Neuronal stem cell (in vitro differentiated cells): ENCODE measurements around the gene AIFM2.

Experiments used
- DNase-seq: peaks from one replicate; pipeline ENCODE4 v3.0.0-alpha.2; 2013; ENCODE audit warnings: low spot score
- H2AFZ ChIP-seq: one replicate; pipeline ENCODE4 v1.6.1; 2013; ENCODE audit warnings: mild to moderate bottlenecking, low read length, inconsistent platforms
- H2AK5ac ChIP-seq: 2 replicates; pipeline ENCODE4 v1.6.1; 2013; ENCODE audit warnings: low read depth, mild to moderate bottlenecking, inconsistent platforms, low read length, moderate library complexity, mixed read lengths
- H2BK120ac ChIP-seq: 2 replicates; pipeline ENCODE4 v1.6.1; 2013; ENCODE audit warnings: low read depth, mild to moderate bottlenecking, inconsistent platforms, low read length, moderate library complexity, mixed read lengths
- H2BK12ac ChIP-seq: one replicate; pipeline ENCODE4 v1.6.1; 2013; ENCODE audit warnings: low read length, inconsistent platforms
- H2BK15ac ChIP-seq: 2 replicates; pipeline ENCODE4 v1.6.1; 2013; ENCODE audit warnings: mild to moderate bottlenecking, low read length, inconsistent platforms, mixed read lengths
- H2BK5ac ChIP-seq: one replicate; pipeline ENCODE4 v1.6.1; 2013; ENCODE audit warnings: inconsistent platforms, mild to moderate bottlenecking, low read length, moderate library complexity
- H3K14ac ChIP-seq: one replicate; pipeline ENCODE4 v1.6.1; 2013; ENCODE audit warnings: low read length, inconsistent platforms
- H3K18ac ChIP-seq: 2 replicates; pipeline ENCODE4 v1.6.1; 2013; ENCODE audit warnings: low read length, inconsistent platforms
- H3K23ac ChIP-seq: 2 replicates; pipeline ENCODE4 v1.6.1; 2013; ENCODE audit warnings: low read depth, mild to moderate bottlenecking, mixed read lengths, low read length, inconsistent platforms; ENCODE audit not compliant: poor library complexity
- H3K27ac ChIP-seq: replicated peaks from 3 replicates; pipeline ENCODE4 v1.5.1; 2013; ENCODE audit warnings: low read length, inconsistent platforms
- H3K27me3 ChIP-seq, 3 experiments: 2 replicates each; pipeline ENCODE4 v1.6.1; 2013; ENCODE audit warnings: low read length in 3 of 3, mild to moderate bottlenecking in 2 of 3, inconsistent platforms in 1 of 3, low read depth in 1 of 3, mixed read lengths in 1 of 3, moderate library complexity in 1 of 3; ENCODE audit not compliant: control insufficient read depth in 3 of 3, insufficient read depth in 3 of 3
- H3K36me3 ChIP-seq, 2 donors: replicated peaks in 1 of 2; 2 replicates each; pipeline ENCODE4 v1.6.1; 2013; ENCODE audit warnings: low read length in 2 of 2; ENCODE audit not compliant: control insufficient read depth in 2 of 2, insufficient read depth in 2 of 2
- H3K4ac ChIP-seq: 2 replicates; pipeline ENCODE4 v1.6.1; 2013; ENCODE audit warnings: inconsistent platforms, mild to moderate bottlenecking, low read length, moderate library complexity
- H3K4me1 ChIP-seq, 2 donors: 1 replicate in 1 of 2; 2 replicates in 1 of 2; pipeline ENCODE4 v1.6.1; 2013; ENCODE audit warnings: low read length in 2 of 2, low read depth in 1 of 2; ENCODE audit not compliant: control insufficient read depth in 2 of 2, insufficient read depth in 1 of 2
- H3K4me2 ChIP-seq: one replicate; pipeline ENCODE4 v1.6.1; 2013; ENCODE audit warnings: mild to moderate bottlenecking, low read length, inconsistent platforms; ENCODE audit not compliant: insufficient read depth, poor library complexity, severe bottlenecking
- H3K4me3 ChIP-seq, 2 donors: 2 replicates each; pipeline ENCODE4 v1.5.1; 2013; ENCODE audit warnings: low read length in 2 of 2, mild to moderate bottlenecking in 2 of 2, inconsistent platforms in 1 of 2, moderate library complexity in 1 of 2
- H3K79me1 ChIP-seq: one replicate; pipeline ENCODE4 v1.6.1; 2013; ENCODE audit warnings: low read depth, mild to moderate bottlenecking, inconsistent platforms, low read length, moderate library complexity
- H3K9ac ChIP-seq: one replicate; pipeline ENCODE4 v1.6.1; 2013; ENCODE audit warnings: mild to moderate bottlenecking, low read depth, low read length, inconsistent platforms; ENCODE audit not compliant: poor library complexity
- H3K9me3 ChIP-seq, 2 donors: replicated peaks in 1 of 2; 2 replicates each; pipeline versions ENCODE3 to v1.6.1; 2013; ENCODE audit warnings: low read length in 2 of 2, mild to moderate bottlenecking in 2 of 2, inconsistent platforms in 1 of 2, low read depth in 1 of 2, mixed read lengths in 1 of 2, moderate library complexity in 1 of 2; ENCODE audit not compliant: control insufficient read depth in 2 of 2, insufficient read depth in 1 of 2
- H4K8ac ChIP-seq: one replicate; pipeline ENCODE4 v1.6.1; 2013; ENCODE audit warnings: low read depth, mild to moderate bottlenecking, inconsistent platforms, low read length, moderate library complexity
- H4K91ac ChIP-seq: one replicate; pipeline ENCODE4 v1.6.1; 2013; ENCODE audit warnings: low read length, low read depth, mild to moderate bottlenecking, inconsistent platforms; ENCODE audit not compliant: poor library complexity
- WGBS, 2 donors: extraction: QIAGEN DNeasy Blood & Tissue Kit; methylation state at CpG; one replicate each; pipeline ENCODE4 v1.1.7; 2013; ENCODE audit warnings: missing lambda C conversion rate in 2 of 2, mixed read lengths in 1 of 2; ENCODE audit not compliant: insufficient read length in 2 of 2, insufficient replicate concordance in 1 of 2; ENCODE audit errors: extremely low coverage in 2 of 2; 5-methylcytosine and 5-hydroxymethylcytosine counted together

Gene AIFM2

GRCh38 chr10:70068925-70069324, 63.7 kb downstream of the AIFM2 start:
- H3K18ac ChIP-seq: no peak overlapping the region
- no peak overlapping the region for H3K9ac ChIP-seq
- peaks cover 0 to 4% of the 10 kb centered on the region in 2 donors for H3K9me3 ChIP-seq
- no peak overlapping the region for H3K14ac ChIP-seq
- H3K27me3 ChIP-seq: no peaks in the 10 kb centered on the region
- H3K23ac ChIP-seq: no peak overlapping the region
- no peak overlapping the region for H2BK120ac ChIP-seq
- H3K36me3 ChIP-seq: peaks cover 0 to 70% of the 10 kb centered on the region in 2 donors
- no peak overlapping the region for H3K4me3 ChIP-seq
- H2AK5ac ChIP-seq: no peak overlapping the region
- H2BK15ac ChIP-seq: no peak overlapping the region
- no peak overlapping the region for H3K27ac ChIP-seq
- peaks cover 9% of the 10 kb centered on the region for H3K79me1 ChIP-seq
- H2BK5ac ChIP-seq: no peak overlapping the region
- no peak overlapping the region for H4K8ac ChIP-seq
- H2BK12ac ChIP-seq: no peak overlapping the region
- H4K91ac ChIP-seq: no peak overlapping the region
- no peak overlapping the region for H3K4me2 ChIP-seq
- WGBS, 2 donors: no CpG with 5 or more reads among the region's 10 CpGs
- no peak overlapping the region for H3K4ac ChIP-seq
- no peak for DNase-seq
- peaks cover 0 to 3% of the 10 kb centered on the region in 2 donors for H3K4me1 ChIP-seq
- H2AFZ ChIP-seq: no peak overlapping the region

DNA sequence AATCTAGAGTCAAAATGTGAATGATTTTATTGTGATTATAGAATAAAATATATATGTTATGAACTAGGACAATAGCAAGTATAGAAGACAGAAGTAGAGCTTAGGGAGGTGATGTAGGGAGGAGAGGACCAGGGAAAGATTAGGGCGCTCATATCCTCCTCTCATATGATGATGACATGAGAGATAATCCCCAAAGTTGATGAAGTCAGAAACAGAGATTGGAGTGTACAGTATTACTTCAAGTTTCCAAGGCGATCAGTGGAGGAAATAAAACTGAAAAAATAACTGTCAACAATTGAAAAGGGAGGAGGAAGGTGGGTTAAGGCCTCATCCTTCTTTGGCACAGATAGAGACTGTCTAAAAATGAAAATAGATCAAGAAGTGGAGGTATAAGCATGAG, 65.0 kb downstream of the AIFM2 start:
- Histone ChIP-seq H3K4me1 (peaks cover 0 to 3% of the 10 kb centered on the region in 2 donors), H4K91ac (no peak overlapping the region), H2BK15ac (no peak overlapping the region), H3K79me1 (peaks cover 9% of the 10 kb centered on the region), H2BK12ac (no peak overlapping the region), H2BK5ac (no peak overlapping the region), H3K18ac (no peak overlapping the region), H3K14ac (no peak overlapping the region), H3K4ac (no peak overlapping the region), H3K27me3 (no peaks in the 10 kb centered on the region), H4K8ac (no peak overlapping the region), H2AK5ac (no peak overlapping the region), H3K23ac (no peak overlapping the region), H2AFZ (no peak overlapping the region), H3K4me2 (no peak overlapping the region), H3K27ac (no peak overlapping the region), H3K36me3 (peaks cover 0 to 66% of the 10 kb centered on the region in 2 donors), H3K9ac (no peak overlapping the region), H2BK120ac (no peak overlapping the region), H3K9me3 (peaks cover 0 to 4% of the 10 kb centered on the region in 2 donors), H3K4me3 (no peak overlapping the region)
- WGBS, 2 donors: no CpG with 5 or more reads among the region's 2 CpGs
- DNase-seq: no peak

DNA sequence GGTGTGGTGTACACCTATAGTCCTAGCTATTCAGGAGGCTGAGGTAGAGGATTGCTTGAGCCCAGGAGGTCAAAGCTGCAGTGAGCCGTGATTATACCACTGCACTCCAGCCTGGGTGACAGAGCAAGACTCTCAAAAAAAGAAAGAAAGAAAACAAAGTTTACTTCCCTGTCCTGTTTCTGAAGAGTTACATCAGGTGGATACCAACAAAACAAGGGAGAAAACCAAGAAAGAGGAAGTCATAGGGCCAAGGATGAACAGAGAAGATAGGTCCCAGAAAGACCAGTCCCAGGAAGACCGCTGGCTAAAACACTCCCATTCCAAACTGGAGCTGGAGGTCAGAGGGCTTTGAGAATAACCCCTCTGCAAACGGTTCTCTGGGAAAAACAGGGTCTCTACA, 66.4 kb downstream of the AIFM2 start:
- Histone ChIP-seq H3K27ac (no peak overlapping the region), H4K8ac (no peak overlapping the region), H3K4me1 (peaks cover 0 to 3% of the 10 kb centered on the region in 2 donors), H2BK12ac (no peak overlapping the region), H3K27me3 (no peaks in the 10 kb centered on the region), H3K4me2 (no peak overlapping the region), H2AK5ac (no peak overlapping the region), H3K14ac (no peak overlapping the region), H2BK120ac (no peak overlapping the region), H2BK5ac (no peak overlapping the region), H3K9me3 (peaks cover 0 to 4% of the 10 kb centered on the region in 2 donors), H2BK15ac (no peak overlapping the region), H3K4ac (no peak overlapping the region), H3K18ac (no peak overlapping the region), H3K23ac (no peak overlapping the region), H3K79me1 (peaks cover 9% of the 10 kb centered on the region), H3K9ac (no peak overlapping the region), H3K36me3 (peaks cover 0 to 65% of the 10 kb centered on the region in 2 donors), H3K4me3 (no peak overlapping the region), H2AFZ (no peak overlapping the region), H4K91ac (no peak overlapping the region)
- DNase-seq: no peak
- no CpG with 5 or more reads among the region's 3 CpGs for WGBS, 2 donors

DNA sequence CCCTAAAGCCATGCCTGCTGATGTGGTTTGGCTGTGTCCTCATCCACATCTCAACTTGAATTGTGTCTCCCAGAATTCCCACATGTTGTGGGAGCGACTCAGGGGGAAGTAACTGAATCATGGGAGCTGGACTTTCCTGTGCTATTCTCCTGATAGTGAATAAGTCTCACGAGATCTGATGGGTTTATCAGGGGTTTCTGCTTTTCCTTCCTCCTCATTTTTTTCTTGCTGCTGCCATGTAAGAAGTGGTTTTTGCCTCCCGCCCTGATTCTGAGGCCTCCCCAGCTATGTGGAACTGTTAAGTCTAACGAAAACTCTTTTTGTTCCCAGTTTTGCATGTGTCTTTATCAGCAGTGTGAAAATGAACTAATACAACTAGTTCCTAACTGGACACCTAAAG, 68.1 kb downstream of the AIFM2 start:
- Histone ChIP-seq H3K4me3 (no peak overlapping the region), H3K23ac (no peak overlapping the region), H3K36me3 (peaks cover 0 to 64% of the 10 kb centered on the region in 2 donors), H2BK120ac (no peak overlapping the region), H3K27me3 (no peaks in the 10 kb centered on the region), H4K91ac (no peak overlapping the region), H3K14ac (no peak overlapping the region), H3K18ac (no peak overlapping the region), H3K4me1 (peaks cover 0 to 6% of the 10 kb centered on the region in 2 donors), H3K27ac (no peak overlapping the region), H2BK12ac (no peak overlapping the region), H2AK5ac (no peak overlapping the region), H3K4me2 (no peak overlapping the region), H3K4ac (no peak overlapping the region), H3K9ac (no peak overlapping the region), H2BK15ac (no peak overlapping the region), H4K8ac (no peak overlapping the region), H3K79me1 (peaks cover 7% of the 10 kb centered on the region), H2AFZ (no peak overlapping the region), H2BK5ac (no peak overlapping the region), H3K9me3 (peaks cover 0 to 4% of the 10 kb centered on the region in 2 donors)
- no CpG with 5 or more reads among the region's 4 CpGs for WGBS, 2 donors
- no peak for DNase-seq
